Stimulated activated CD4-positive, alpha-beta T cell treated with anti-CD3 and anti-CD28 coated beads, Interleukin-1b, Interleukin-23, amount 100 ng/mL, for 48 hours (primary cell): Measurements from ENCODE around the gene RICTOR.

ENCODE experiments used
- DNase-seq: peaks from one replicate; pipeline ENCODE4 v3.0.0-alpha.2; 2020

The RICTOR gene

GRCh38 chr5:39092581-39093351 is 18.6 kb upstream of the RICTOR start:
- DNase-seq = no peak

GRCh38 chr5:39091940-39092580 is 17.9 kb upstream of the RICTOR start:
- DNase-seq = no peak

GRCh38 chr5:39083968-39084367 is 9.8 kb upstream of the RICTOR start:
- no peak for DNase-seq

- DNase-seq = no peak
Measured at GRCh38 chr5:39082995-39083394, 8.8 kb upstream of the RICTOR start.

GRCh38 chr5:39080597-39081204 is 6.5 kb upstream of the RICTOR start:
- peak; percentile 27 for DNase-seq

- no peak for DNase-seq
Measured at GRCh38 chr5:39080168-39080567, 6.0 kb upstream of the RICTOR start.

- DNase-seq = no peak
Measured at GRCh38 chr5:39079147-39079546, 4.9 kb upstream of the RICTOR start.

- no peak for DNase-seq
Measured at GRCh38 chr5:39076757-39077728, 2.8 kb upstream of the RICTOR start.

GRCh38 chr5:39076101-39076756 is 2.0 kb upstream of the RICTOR start:
- no peak for DNase-seq

- peak; percentile 26 for DNase-seq
Measured at GRCh38 chr5:39073767-39074016, 507 bp downstream of the RICTOR start.

GRCh38 chr5:39072925-39073766 is 1.1 kb downstream of the RICTOR start:
- peak; percentile 52 for DNase-seq

GRCh38 chr5:39068099-39068498 is 6.1 kb downstream of the RICTOR start:
- DNase-seq = no peak

GRCh38 chr5:39064450-39064849 is 9.7 kb downstream of the RICTOR start:
- no peak for DNase-seq

- no peak for DNase-seq
Measured at GRCh38 chr5:39063037-39063436, 11.2 kb downstream of the RICTOR start.

- DNase-seq = no peak
Measured at GRCh38 chr5:39062530-39062929, 11.7 kb downstream of the RICTOR start.

- no peak for DNase-seq
Measured at GRCh38 chr5:39062104-39062503, 12.1 kb downstream of the RICTOR start.

GRCh38 chr5:39059064-39059463 is 15.1 kb downstream of the RICTOR start:
- DNase-seq = no peak

- DNase-seq = no peak
Measured at GRCh38 chr5:39058178-39058921, 15.8 kb downstream of the RICTOR start.

- DNase-seq = no peak
Measured at GRCh38 chr5:39057734-39058133, 16.5 kb downstream of the RICTOR start.

GRCh38 chr5:39055768-39056398 is 18.3 kb downstream of the RICTOR start:
- DNase-seq = no peak
